HEK293 (cell line): ENCODE results near the gene PPFIA3.

Source experiments
- GFI1B ChIP-seq: fragments of 450-650 bp; formaldehyde crosslinking; IDR thresholded peaks from 2 replicates; pipeline ENCODE4 v1.5.1; 2016; ENCODE audit warnings: missing biosample characterization, missing genetic modification characterization
- IKZF3 ChIP-seq: fragments of 450-650 bp; IDR thresholded peaks from 2 replicates; pipeline ENCODE4 v1.5.0; 2018; ENCODE audit warnings: missing biosample characterization, mild to moderate bottlenecking, missing genetic modification characterization, moderate library complexity
- SCRT1 ChIP-seq: fragments of 450-650 bp; formaldehyde crosslinking; IDR thresholded peaks from 2 replicates; pipeline ENCODE4 v1.5.1; 2016; ENCODE audit warnings: missing biosample characterization, missing genetic modification characterization, borderline replicate concordance
- SETDB1 ChIP-seq: IDR thresholded peaks from one replicate; pipeline ENCODE4 v1.6.1; 2017; ENCODE audit warnings: mild to moderate bottlenecking, low read length, moderate library complexity, mixed read lengths; ENCODE audit not compliant: insufficient read length
- ZEB2 ChIP-seq: fragments of 450-650 bp; formaldehyde crosslinking; IDR thresholded peaks from 2 replicates; pipeline ENCODE4 v1.5.1; 2016; ENCODE audit warnings: missing biosample characterization, missing genetic modification characterization
- ZNF114 ChIP-seq: fragments of 450-650 bp; formaldehyde crosslinking; IDR thresholded peaks from 2 replicates; pipeline ENCODE4 v1.5.0; 2017; ENCODE audit warnings: missing biosample characterization, missing genetic modification characterization
- ZNF133 ChIP-seq: fragments of 450-650 bp; formaldehyde crosslinking; IDR thresholded peaks from 2 replicates; pipeline ENCODE4 v1.5.1; 2016; ENCODE audit warnings: missing biosample characterization, missing genetic modification characterization
- ZNF146 ChIP-seq: fragments of 450-650 bp; formaldehyde crosslinking; IDR thresholded peaks from 2 replicates; pipeline ENCODE4 v1.5.1; 2016; ENCODE audit warnings: missing biosample characterization, missing genetic modification characterization
- ZNF202 ChIP-seq: fragments of 450-650 bp; formaldehyde crosslinking; IDR thresholded peaks from 2 replicates; pipeline ENCODE4 v1.5.1; 2016; ENCODE audit warnings: missing biosample characterization, missing genetic modification characterization, borderline replicate concordance
- ZNF223 ChIP-seq: fragments of 450-650 bp; formaldehyde crosslinking; IDR thresholded peaks from 2 replicates; pipeline ENCODE4 v1.5.1; 2016; ENCODE audit warnings: missing biosample characterization, missing genetic modification characterization
- ZNF335 ChIP-seq: fragments of 450-650 bp; formaldehyde crosslinking; conservative IDR thresholded peaks from 2 replicates; pipeline ENCODE4 v1.5.1; 2016; ENCODE audit warnings: missing biosample characterization, missing genetic modification characterization
- ZNF558 ChIP-seq: fragments of 450-650 bp; formaldehyde crosslinking; IDR thresholded peaks from 2 replicates; pipeline ENCODE4 v1.5.1; 2016; ENCODE audit warnings: missing biosample characterization, missing genetic modification characterization
- ZNF585B ChIP-seq: fragments of 450-650 bp; formaldehyde crosslinking; IDR thresholded peaks from 2 replicates; pipeline ENCODE4 v1.5.1; 2016; ENCODE audit warnings: missing biosample characterization, missing genetic modification characterization
- ZNF629 ChIP-seq: fragments of 450-650 bp; formaldehyde crosslinking; IDR thresholded peaks from 2 replicates; pipeline ENCODE4 v1.5.1; 2017; ENCODE audit warnings: missing biosample characterization, missing genetic modification characterization
- ZNF654 ChIP-seq: fragments of 450-650 bp; formaldehyde crosslinking; IDR thresholded peaks from 2 replicates; pipeline ENCODE4 v1.5.1; 2016; ENCODE audit warnings: low read depth, missing biosample characterization, missing genetic modification characterization
- ZNF785 ChIP-seq: fragments of 450-650 bp; formaldehyde crosslinking; IDR thresholded peaks from 2 replicates; pipeline ENCODE4 v1.5.1; 2016; ENCODE audit warnings: missing biosample characterization, missing genetic modification characterization
- ZXDB ChIP-seq: fragments of 450-650 bp; formaldehyde crosslinking; IDR thresholded peaks from 2 replicates; pipeline ENCODE4 v1.5.1; 2016; ENCODE audit warnings: missing biosample characterization, missing genetic modification characterization
- TF ChIP-seq, protein P1 (sequence below): fragments of 450-650 bp; formaldehyde crosslinking; conservative IDR thresholded peaks from 2 replicates; pipeline ENCODE4 v1.5.1; 2016; ENCODE audit warnings: low read depth, missing biosample characterization, missing genetic modification characterization
- TF ChIP-seq, protein P2 (sequence below): fragments of 450-650 bp; formaldehyde crosslinking; IDR thresholded peaks from 2 replicates; pipeline ENCODE4 v1.5.0; 2017; ENCODE audit warnings: missing biosample characterization, missing genetic modification characterization, borderline replicate concordance
- TF ChIP-seq, protein P3 (sequence below): fragments of 450-650 bp; formaldehyde crosslinking; IDR thresholded peaks from 2 replicates; pipeline ENCODE4 v1.5.1; 2016; ENCODE audit warnings: missing biosample characterization, missing genetic modification characterization
- TF ChIP-seq, protein P4 (sequence below): fragments of 450-650 bp; formaldehyde crosslinking; IDR thresholded peaks from 2 replicates; pipeline ENCODE4 v1.5.1; 2016; ENCODE audit warnings: missing biosample characterization, missing genetic modification characterization, low read depth
- TF ChIP-seq, protein P5 (sequence below): fragments of 450-650 bp; IDR thresholded peaks from 2 replicates; pipeline ENCODE4 v1.5.1; 2018; ENCODE audit warnings: missing biosample characterization, missing genetic modification characterization
- TF ChIP-seq, protein P6 (sequence below): fragments of 450-650 bp; formaldehyde crosslinking; IDR thresholded peaks from 2 replicates; pipeline ENCODE4 v1.5.1; 2017; ENCODE audit warnings: missing biosample characterization, missing genetic modification characterization

PPFIA3 gene

DNA sequence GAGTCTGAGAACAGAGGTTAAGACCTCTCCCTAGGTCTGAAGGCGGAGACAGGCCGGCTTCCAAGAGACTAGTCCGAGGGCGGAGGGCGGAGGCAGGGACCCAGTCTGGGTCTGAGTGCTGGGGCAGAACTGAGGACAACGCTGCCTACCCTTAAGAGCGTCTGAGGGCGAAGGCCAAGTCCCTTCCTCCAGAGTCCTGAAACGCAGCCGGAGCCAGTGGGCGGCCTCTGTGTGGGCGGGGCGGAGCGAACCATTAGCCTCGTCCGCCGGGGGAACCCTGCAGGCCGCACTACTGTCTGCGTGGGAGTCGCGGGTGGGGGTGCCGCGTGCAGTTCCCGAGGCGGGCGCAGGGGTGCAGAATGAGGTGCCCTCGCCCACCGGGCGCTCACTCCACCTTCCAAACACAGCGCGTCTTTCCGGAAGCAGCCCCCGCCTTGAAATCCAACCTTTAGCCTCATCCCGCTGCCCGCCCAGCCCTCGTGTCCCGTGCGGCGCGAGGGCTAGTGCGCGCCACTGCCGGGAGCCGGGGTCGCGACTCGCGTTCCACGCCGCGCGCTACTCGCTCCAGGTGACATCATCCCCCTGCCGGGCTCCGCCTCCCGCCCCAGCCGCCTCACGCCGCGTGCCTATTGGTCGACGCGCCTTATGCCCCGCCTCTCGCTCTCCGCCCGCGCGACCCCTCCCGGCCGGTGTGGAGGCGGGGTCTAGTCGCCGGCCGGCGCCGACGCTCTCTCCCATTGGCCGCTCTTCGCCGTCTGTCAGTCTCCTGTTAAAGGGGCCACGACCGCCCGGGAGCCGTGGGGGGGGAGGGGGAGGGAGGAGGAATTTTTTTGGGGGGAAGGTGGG is 556 bp upstream of the PPFIA3 start, which contains the start of gene C19orf73 (continued):
- TF ChIP-seq, protein P1, sequence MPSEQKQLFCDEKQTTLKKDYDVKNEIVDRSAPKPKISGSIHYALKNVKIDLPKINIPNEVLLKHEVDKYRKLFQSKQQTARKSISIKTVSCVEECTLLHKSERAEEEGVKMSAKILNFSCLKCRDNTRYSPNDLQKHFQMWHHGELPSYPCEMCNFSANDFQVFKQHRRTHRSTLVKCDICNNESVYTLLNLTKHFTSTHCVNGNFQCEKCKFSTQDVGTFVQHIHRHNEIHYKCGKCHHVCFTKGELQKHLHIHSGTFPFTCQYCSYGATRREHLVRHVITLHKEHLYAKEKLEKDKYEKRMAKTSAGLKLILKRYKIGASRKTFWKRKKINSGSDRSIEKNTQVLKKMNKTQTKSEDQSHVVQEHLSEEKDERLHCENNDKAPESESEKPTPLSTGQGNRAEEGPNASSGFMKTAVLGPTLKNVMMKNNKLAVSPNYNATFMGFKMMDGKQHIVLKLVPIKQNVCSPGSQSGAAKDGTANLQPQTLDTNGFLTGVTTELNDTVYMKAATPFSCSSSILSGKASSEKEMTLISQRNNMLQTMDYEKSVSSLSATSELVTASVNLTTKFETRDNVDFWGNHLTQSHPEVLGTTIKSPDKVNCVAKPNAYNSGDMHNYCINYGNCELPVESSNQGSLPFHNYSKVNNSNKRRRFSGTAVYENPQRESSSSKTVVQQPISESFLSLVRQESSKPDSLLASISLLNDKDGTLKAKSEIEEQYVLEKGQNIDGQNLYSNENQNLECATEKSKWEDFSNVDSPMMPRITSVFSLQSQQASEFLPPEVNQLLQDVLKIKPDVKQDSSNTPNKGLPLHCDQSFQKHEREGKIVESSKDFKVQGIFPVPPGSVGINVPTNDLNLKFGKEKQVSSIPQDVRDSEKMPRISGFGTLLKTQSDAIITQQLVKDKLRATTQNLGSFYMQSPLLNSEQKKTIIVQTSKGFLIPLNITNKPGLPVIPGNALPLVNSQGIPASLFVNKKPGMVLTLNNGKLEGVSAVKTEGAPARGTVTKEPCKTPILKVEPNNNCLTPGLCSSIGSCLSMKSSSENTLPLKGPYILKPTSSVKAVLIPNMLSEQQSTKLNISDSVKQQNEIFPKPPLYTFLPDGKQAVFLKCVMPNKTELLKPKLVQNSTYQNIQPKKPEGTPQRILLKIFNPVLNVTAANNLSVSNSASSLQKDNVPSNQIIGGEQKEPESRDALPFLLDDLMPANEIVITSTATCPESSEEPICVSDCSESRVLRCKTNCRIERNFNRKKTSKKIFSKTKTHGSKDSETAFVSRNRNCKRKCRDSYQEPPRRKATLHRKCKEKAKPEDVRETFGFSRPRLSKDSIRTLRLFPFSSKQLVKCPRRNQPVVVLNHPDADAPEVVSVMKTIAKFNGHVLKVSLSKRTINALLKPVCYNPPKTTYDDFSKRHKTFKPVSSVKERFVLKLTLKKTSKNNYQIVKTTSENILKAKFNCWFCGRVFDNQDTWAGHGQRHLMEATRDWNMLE = no peak
- no peak for TF ChIP-seq ZNF654 (tag by site-specific recombination)
- TF ChIP-seq ZNF558 (tag by site-specific recombination) = no peak
- TF ChIP-seq, protein P2, sequence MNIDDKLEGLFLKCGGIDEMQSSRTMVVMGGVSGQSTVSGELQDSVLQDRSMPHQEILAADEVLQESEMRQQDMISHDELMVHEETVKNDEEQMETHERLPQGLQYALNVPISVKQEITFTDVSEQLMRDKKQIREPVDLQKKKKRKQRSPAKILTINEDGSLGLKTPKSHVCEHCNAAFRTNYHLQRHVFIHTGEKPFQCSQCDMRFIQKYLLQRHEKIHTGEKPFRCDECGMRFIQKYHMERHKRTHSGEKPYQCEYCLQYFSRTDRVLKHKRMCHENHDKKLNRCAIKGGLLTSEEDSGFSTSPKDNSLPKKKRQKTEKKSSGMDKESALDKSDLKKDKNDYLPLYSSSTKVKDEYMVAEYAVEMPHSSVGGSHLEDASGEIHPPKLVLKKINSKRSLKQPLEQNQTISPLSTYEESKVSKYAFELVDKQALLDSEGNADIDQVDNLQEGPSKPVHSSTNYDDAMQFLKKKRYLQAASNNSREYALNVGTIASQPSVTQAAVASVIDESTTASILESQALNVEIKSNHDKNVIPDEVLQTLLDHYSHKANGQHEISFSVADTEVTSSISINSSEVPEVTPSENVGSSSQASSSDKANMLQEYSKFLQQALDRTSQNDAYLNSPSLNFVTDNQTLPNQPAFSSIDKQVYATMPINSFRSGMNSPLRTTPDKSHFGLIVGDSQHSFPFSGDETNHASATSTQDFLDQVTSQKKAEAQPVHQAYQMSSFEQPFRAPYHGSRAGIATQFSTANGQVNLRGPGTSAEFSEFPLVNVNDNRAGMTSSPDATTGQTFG = 0 out of 2 replicates have a peak, but pooled peaks have one; percentile 38
- peak; percentile 95 for TF ChIP-seq ZXDB (tag by site-specific recombination)
- no peak for TF ChIP-seq ZNF223
- TF ChIP-seq ZNF202 (tag by site-specific recombination) = no peak
- no peak for TF ChIP-seq ZNF585B (tag by site-specific recombination)
- TF ChIP-seq, protein P3, sequence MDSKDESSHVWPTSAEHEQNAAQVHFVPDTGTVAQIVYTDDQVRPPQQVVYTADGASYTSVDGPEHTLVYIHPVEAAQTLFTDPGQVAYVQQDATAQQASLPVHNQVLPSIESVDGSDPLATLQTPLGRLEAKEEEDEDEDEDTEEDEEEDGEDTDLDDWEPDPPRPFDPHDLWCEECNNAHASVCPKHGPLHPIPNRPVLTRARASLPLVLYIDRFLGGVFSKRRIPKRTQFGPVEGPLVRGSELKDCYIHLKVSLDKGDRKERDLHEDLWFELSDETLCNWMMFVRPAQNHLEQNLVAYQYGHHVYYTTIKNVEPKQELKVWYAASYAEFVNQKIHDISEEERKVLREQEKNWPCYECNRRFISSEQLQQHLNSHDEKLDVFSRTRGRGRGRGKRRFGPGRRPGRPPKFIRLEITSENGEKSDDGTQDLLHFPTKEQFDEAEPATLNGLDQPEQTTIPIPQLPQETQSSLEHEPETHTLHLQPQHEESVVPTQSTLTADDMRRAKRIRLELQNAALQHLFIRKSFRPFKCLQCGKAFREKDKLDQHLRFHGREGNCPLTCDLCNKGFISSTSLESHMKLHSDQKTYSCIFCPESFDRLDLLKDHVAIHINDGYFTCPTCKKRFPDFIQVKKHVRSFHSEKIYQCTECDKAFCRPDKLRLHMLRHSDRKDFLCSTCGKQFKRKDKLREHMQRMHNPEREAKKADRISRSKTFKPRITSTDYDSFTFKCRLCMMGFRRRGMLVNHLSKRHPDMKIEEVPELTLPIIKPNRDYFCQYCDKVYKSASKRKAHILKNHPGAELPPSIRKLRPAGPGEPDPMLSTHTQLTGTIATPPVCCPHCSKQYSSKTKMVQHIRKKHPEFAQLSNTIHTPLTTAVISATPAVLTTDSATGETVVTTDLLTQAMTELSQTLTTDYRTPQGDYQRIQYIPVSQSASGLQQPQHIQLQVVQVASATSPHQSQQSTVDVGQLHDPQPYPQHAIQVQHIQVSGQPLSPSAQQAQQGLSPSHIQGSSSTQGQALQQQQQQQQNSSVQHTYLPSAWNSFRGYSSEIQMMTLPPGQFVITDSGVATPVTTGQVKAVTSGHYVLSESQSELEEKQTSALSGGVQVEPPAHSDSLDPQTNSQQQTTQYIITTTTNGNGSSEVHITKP (tag by site-specific recombination) = peak; percentile 100
- TF ChIP-seq, protein P4, sequence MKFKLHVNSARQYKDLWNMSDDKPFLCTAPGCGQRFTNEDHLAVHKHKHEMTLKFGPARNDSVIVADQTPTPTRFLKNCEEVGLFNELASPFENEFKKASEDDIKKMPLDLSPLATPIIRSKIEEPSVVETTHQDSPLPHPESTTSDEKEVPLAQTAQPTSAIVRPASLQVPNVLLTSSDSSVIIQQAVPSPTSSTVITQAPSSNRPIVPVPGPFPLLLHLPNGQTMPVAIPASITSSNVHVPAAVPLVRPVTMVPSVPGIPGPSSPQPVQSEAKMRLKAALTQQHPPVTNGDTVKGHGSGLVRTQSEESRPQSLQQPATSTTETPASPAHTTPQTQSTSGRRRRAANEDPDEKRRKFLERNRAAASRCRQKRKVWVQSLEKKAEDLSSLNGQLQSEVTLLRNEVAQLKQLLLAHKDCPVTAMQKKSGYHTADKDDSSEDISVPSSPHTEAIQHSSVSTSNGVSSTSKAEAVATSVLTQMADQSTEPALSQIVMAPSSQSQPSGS (tag by site-specific recombination) = peak; percentile 92
- TF ChIP-seq IKZF3 (tag by site-specific recombination) = peak; percentile 63
- no peak for TF ChIP-seq SETDB1
- TF ChIP-seq, protein P5, sequence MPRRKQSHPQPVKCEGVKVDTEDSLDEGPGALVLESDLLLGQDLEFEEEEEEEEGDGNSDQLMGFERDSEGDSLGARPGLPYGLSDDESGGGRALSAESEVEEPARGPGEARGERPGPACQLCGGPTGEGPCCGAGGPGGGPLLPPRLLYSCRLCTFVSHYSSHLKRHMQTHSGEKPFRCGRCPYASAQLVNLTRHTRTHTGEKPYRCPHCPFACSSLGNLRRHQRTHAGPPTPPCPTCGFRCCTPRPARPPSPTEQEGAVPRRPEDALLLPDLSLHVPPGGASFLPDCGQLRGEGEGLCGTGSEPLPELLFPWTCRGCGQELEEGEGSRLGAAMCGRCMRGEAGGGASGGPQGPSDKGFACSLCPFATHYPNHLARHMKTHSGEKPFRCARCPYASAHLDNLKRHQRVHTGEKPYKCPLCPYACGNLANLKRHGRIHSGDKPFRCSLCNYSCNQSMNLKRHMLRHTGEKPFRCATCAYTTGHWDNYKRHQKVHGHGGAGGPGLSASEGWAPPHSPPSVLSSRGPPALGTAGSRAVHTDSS (tag by site-specific recombination) = no peak
- TF ChIP-seq ZNF335 (tag by site-specific recombination) = peak; percentile 90
- TF ChIP-seq SCRT1 (tag by site-specific recombination) = no peak
- peak; percentile 99 for TF ChIP-seq ZNF785 (tag by site-specific recombination)
- no peak for TF ChIP-seq ZNF114 (tag by site-specific recombination)
- TF ChIP-seq GFI1B (tag by site-specific recombination) = no peak
- TF ChIP-seq ZNF146 (tag by site-specific recombination) = no peak
- TF ChIP-seq ZNF629 (tag by site-specific recombination) = peak; percentile 81
- TF ChIP-seq, protein P6, sequence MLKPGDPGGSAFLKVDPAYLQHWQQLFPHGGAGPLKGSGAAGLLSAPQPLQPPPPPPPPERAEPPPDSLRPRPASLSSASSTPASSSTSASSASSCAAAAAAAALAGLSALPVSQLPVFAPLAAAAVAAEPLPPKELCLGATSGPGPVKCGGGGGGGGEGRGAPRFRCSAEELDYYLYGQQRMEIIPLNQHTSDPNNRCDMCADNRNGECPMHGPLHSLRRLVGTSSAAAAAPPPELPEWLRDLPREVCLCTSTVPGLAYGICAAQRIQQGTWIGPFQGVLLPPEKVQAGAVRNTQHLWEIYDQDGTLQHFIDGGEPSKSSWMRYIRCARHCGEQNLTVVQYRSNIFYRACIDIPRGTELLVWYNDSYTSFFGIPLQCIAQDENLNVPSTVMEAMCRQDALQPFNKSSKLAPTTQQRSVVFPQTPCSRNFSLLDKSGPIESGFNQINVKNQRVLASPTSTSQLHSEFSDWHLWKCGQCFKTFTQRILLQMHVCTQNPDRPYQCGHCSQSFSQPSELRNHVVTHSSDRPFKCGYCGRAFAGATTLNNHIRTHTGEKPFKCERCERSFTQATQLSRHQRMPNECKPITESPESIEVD (tag by site-specific recombination) = no peak
- peak; percentile 98 for TF ChIP-seq ZEB2 (tag by site-specific recombination)
- TF ChIP-seq ZNF133 (tag by site-specific recombination) = no peak
